ENCODE results near the gene CNRIP1. TPM values are rescaled to one million over a fixed set of nuclear protein-coding genes. Genes with fewer than 3 reads are reported as not detected.
A peak's percentile ranks its signal among the peaks of the same experiment; 100 is the strongest.
"Not testable (repeated sequence)": the region's sequence is repeated elsewhere in the genome, so short reads cannot be mapped to it uniquely, and the experiment has no call there.

Gene CNRIP1
- 41.7 TPM for total RNA-seq

GRCh38 chr2:68319398-68320117 lies at the start of gene CNRIP1:
Gene CNRIP1 (minus strand): TSS chr2:68319949. CDS start chr2:68319400, 549 bp downstream.
- DNase-seq (ENCODE audit: low spot score) (peak; percentile 87), ATAC-seq (peak; percentile 94)
- intact Hi-C loops (cut with DNase I): no loop called here

GRCh38 chr2:68369337-68369734 lies 49.6 kb upstream of the CNRIP1 start:
- ATAC-seq (no peak), DNase-seq (ENCODE audit: low spot score) (no peak)
- intact Hi-C loops (cut with DNase I): no loop called here

- intact Hi-C loops (cut with DNase I): no loop called here
- ATAC-seq: no peak
- no peak for DNase-seq (ENCODE audit: low spot score)
These were observed 49.0 kb upstream of the CNRIP1 start for GRCh38 chr2:68368654-68369336.

GRCh38 chr2:68367953-68368653 lies 48.4 kb upstream of the CNRIP1 start:
- no peak for DNase-seq (ENCODE audit: low spot score)
- intact Hi-C loops (cut with DNase I): no loop called here
- peak; percentile 44 for ATAC-seq

GRCh38 chr2:68366083-68366560 lies 46.4 kb upstream of the CNRIP1 start:
- ATAC-seq: peak; percentile 47
- no peak for DNase-seq (ENCODE audit: low spot score)
- intact Hi-C loops (cut with DNase I): no loop called here

- DNase-seq (ENCODE audit: low spot score) (peak; percentile 65), ATAC-seq (peak; percentile 68)
- intact Hi-C loops (cut with DNase I): no loop called here
These were observed 45.3 kb upstream of the CNRIP1 start, which contains the start of gene PLEK for GRCh38 chr2:68365087-68365486. Gene PLEK (plus strand): TSS chr2:68365282. CDS start chr2:68365352, 70 bp downstream.

- DNase-seq (ENCODE audit: low spot score) (no peak), ATAC-seq (no peak)
- intact Hi-C loops (cut with DNase I): no loop called here
These were observed 44.0 kb upstream of the CNRIP1 start for GRCh38 chr2:68363721-68364120.

- ATAC-seq (no peak), DNase-seq (ENCODE audit: low spot score) (no peak)
- intact Hi-C loops (cut with DNase I): no loop called here
These were observed 43.0 kb upstream of the CNRIP1 start for GRCh38 chr2:68362749-68363148.

GRCh38 chr2:68362069-68362468 lies 42.3 kb upstream of the CNRIP1 start:
- ATAC-seq (peak; percentile 85), DNase-seq (ENCODE audit: low spot score) (peak; percentile 82)
- intact Hi-C loops (cut with DNase I): no loop called here

- DNase-seq (ENCODE audit: low spot score) (no peak), ATAC-seq (no peak)
- intact Hi-C loops (cut with DNase I): no loop called here
These were observed 40.1 kb upstream of the CNRIP1 start for GRCh38 chr2:68359889-68360288.

GRCh38 chr2:68357605-68358337 lies 38.0 kb upstream of the CNRIP1 start:
- intact Hi-C loops (cut with DNase I): no loop called here
- ATAC-seq: peak; percentile 82
- peak; percentile 60 for DNase-seq (ENCODE audit: low spot score)

GRCh38 chr2:68356599-68357239 lies 37.0 kb upstream of the CNRIP1 start:
- no peak for ATAC-seq
- intact Hi-C loops (cut with DNase I): no loop called here
- DNase-seq (ENCODE audit: low spot score): no peak

- intact Hi-C loops (cut with DNase I): no loop called here
- DNase-seq (ENCODE audit: low spot score): no peak
- ATAC-seq: no peak
These were observed 33.1 kb upstream of the CNRIP1 start for GRCh38 chr2:68352651-68353391.

- DNase-seq (ENCODE audit: low spot score): no peak
- ATAC-seq: no peak
- intact Hi-C loops (cut with DNase I): no loop called here
These were observed 32.2 kb upstream of the CNRIP1 start for GRCh38 chr2:68351997-68352396.

GRCh38 chr2:68349091-68349490 lies 29.3 kb upstream of the CNRIP1 start:
- DNase-seq (ENCODE audit: low spot score); intact Hi-C loops (cut with DNase I); ATAC-seq: not testable (repeated sequence)

GRCh38 chr2:68345129-68345875 lies 25.6 kb upstream of the CNRIP1 start:
- intact Hi-C loops (cut with DNase I): no loop called here
- ATAC-seq (no peak), DNase-seq (ENCODE audit: low spot score) (no peak)

GRCh38 chr2:68344031-68344430 lies 24.3 kb upstream of the CNRIP1 start:
- intact Hi-C loops (cut with DNase I): no loop called here
- DNase-seq (ENCODE audit: low spot score) (no peak), ATAC-seq (no peak)

Data from sciatic nerve (tissue), 2 donors.